OCI-LY1 (cell line): ENCODE measurements around the gene NMNAT1.
A peak's percentile ranks its signal among the peaks of the same experiment; 100 is the strongest.

ENCODE experiments used
- H2AFZ ChIP-seq: fragments of 200-600 bp; sonication (generic), shearing (Covaris generic); 2 replicates; pipeline ENCODE4 v1.6.0; 2014; ENCODE audit warnings: antibody characterized with exemption, mild to moderate bottlenecking, low read length
- H3F3A ChIP-seq: fragments of 200-600 bp; sonication (generic), shearing (Covaris generic); 2 replicates; pipeline ENCODE4 v1.6.0; 2014; ENCODE audit warnings: mild to moderate bottlenecking, antibody characterized with exemption, low read length, moderate library complexity; ENCODE audit not compliant: insufficient read depth
- H3K27ac ChIP-seq: fragments of 200-600 bp; sonication (generic); 2 replicates; pipeline ENCODE4 v1.5.1; 2014; ENCODE audit warnings: low read length, mixed run types, mild to moderate bottlenecking, low read depth; ENCODE audit not compliant: poor library complexity, severe bottlenecking
- H3K27me3 ChIP-seq: fragments of 200-600 bp; sonication (generic); 2 replicates; pipeline ENCODE4 v1.6.0; 2014; ENCODE audit warnings: antibody characterized with exemption, mild to moderate bottlenecking, low read length, moderate library complexity; ENCODE audit not compliant: insufficient read depth
- H3K36me3 ChIP-seq: fragments of 200-600 bp; sonication (generic); 2 replicates; pipeline ENCODE4 v1.6.1; 2014; ENCODE audit warnings: mild to moderate bottlenecking, antibody characterized with exemption, low read length, moderate library complexity, mixed read lengths; ENCODE audit not compliant: insufficient read depth
- H3K4me1 ChIP-seq: fragments of 200-600 bp; sonication (generic); 2 replicates; pipeline ENCODE4 v1.5.1; 2014; ENCODE audit warnings: mild to moderate bottlenecking, low read length, moderate library complexity; ENCODE audit not compliant: insufficient read depth, severe bottlenecking
- H3K4me2 ChIP-seq: fragments of 200-600 bp; sonication (generic), shearing (Covaris generic); 2 replicates; pipeline ENCODE4 v1.6.1; 2014; ENCODE audit warnings: low read length
- H3K4me3 ChIP-seq: fragments of 200-600 bp; sonication (generic); 2 replicates; pipeline ENCODE4 v1.5.1; 2014; ENCODE audit warnings: low read length, low read depth, mild to moderate bottlenecking, mixed read lengths; ENCODE audit not compliant: poor library complexity, severe bottlenecking
- H3K79me2 ChIP-seq: fragments of 200-600 bp; shearing (Covaris generic); 2 replicates; pipeline ENCODE4 v1.6.1; 2016; ENCODE audit warnings: mixed run types, low read length, mixed read lengths; ENCODE audit not compliant: insufficient read depth
- H3K9ac ChIP-seq: fragments of 200-600 bp; sonication (generic), shearing (Covaris generic); 2 replicates; pipeline ENCODE4 v1.6.1; 2014; ENCODE audit warnings: mild to moderate bottlenecking, low read length, mixed read lengths
- H3K9me2 ChIP-seq: fragments of 200-600 bp; sonication (generic), shearing (Covaris generic); 2 replicates; pipeline ENCODE4 v1.6.1; 2014; ENCODE audit warnings: low read depth, mild to moderate bottlenecking, low read length, mixed read lengths
- H3K9me3 ChIP-seq: fragments of 200-600 bp; shearing (Covaris generic); 2 replicates; pipeline ENCODE4 v1.6.1; 2014; ENCODE audit warnings: low read length, mixed read lengths
- H4K20me1 ChIP-seq: fragments of 200-600 bp; sonication (generic), shearing (Covaris generic); 2 replicates; pipeline ENCODE4 v1.6.0; 2016; ENCODE audit warnings: mild to moderate bottlenecking, low read length; ENCODE audit not compliant: insufficient read depth
- EZH2 ChIP-seq: fragments of 200-600 bp; sonication (generic), shearing (Covaris generic); IDR thresholded peaks from 2 replicates; pipeline ENCODE4 v1.8.0; 2017; ENCODE audit warnings: borderline replicate concordance, mixed run types, mild to moderate bottlenecking, antibody characterized with exemption, low read length, moderate library complexity, mixed read lengths
- TF ChIP-seq, protein P1 (sequence below): fragments of 200-600 bp; sonication (generic), shearing (Covaris generic); IDR thresholded peaks from 2 replicates; pipeline ENCODE4 v1.5.1; 2017; ENCODE audit warnings: mild to moderate bottlenecking, antibody characterized with exemption, low read length, moderate library complexity, mixed read lengths

The NMNAT1 gene

GRCh38 chr1:9910076-9910422, 33.2 kb upstream of the NMNAT1 start, which contains the start of gene CTNNBIP1:
CTNNBIP1 (minus strand) TSS chr1:9910269; CDS start chr1:9872064, 38,205 bp downstream.
- Histone ChIP-seq H3K9me3 (no peaks in the 10 kb centered on the region), H4K20me1 (no peaks in the 10 kb centered on the region), H3K79me2 (no peaks in the 10 kb centered on the region), H3K4me2 (peak within 1 kb of the TSS; percentile 100), H3K4me3 (peak within 1 kb of the TSS; percentile 94), H3K9me2 (no peaks in the 10 kb centered on the region), H2AFZ (peak within 1 kb of the TSS; percentile 98), H3F3A (no peaks in the 10 kb centered on the region), H3K27ac (peak within 1 kb of the TSS; percentile 82), H3K27me3 (no peaks in the 10 kb centered on the region), H3K36me3 (no peaks in the 10 kb centered on the region), H3K4me1 (peaks cover 18% of the 10 kb centered on the region), H3K9ac (peak within 1 kb of the TSS; percentile 86)
- TF ChIP-seq, protein P1, sequence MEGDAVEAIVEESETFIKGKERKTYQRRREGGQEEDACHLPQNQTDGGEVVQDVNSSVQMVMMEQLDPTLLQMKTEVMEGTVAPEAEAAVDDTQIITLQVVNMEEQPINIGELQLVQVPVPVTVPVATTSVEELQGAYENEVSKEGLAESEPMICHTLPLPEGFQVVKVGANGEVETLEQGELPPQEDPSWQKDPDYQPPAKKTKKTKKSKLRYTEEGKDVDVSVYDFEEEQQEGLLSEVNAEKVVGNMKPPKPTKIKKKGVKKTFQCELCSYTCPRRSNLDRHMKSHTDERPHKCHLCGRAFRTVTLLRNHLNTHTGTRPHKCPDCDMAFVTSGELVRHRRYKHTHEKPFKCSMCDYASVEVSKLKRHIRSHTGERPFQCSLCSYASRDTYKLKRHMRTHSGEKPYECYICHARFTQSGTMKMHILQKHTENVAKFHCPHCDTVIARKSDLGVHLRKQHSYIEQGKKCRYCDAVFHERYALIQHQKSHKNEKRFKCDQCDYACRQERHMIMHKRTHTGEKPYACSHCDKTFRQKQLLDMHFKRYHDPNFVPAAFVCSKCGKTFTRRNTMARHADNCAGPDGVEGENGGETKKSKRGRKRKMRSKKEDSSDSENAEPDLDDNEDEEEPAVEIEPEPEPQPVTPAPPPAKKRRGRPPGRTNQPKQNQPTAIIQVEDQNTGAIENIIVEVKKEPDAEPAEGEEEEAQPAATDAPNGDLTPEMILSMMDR = no peak
- no peak for TF ChIP-seq EZH2

DNA sequence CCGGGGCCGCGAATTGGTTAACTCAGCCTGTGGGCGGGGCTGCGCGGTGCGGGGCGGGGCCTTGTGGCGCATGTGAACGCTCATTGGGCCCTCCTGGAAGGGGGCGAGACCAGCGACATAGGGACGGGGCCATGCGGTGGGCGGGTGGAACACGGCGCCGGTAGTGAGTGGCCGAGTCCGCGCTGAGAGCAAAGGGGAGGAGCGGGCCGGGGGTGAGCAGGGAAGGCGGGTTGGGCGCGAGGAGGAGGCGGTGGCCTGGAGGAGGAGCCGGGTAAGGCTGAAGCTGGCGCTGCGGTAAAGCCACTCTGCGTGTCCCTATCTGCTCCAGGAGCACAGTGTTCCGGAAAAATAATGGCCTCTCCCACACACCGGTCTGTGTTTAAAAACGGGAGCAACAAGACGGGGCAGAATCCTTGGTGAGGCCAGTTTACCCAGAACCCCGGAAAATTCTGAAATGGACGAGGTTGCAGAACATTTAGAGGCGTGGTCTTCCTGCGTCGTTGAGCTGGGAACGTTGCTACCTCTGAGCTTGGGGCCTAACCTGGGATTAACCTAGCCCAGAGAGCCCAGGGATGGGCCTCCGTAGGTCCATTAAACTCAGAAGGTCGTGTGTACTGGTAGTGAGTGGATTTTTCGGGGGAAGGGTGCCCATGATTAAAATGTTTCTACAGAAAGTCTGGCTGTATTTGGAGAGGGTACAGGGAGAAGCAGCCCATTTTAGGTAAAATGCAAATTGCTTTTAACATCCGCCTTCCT, 32.7 kb upstream of the NMNAT1 start:
- TF ChIP-seq EZH2 = no peak
- TF ChIP-seq, protein P1 = no peak

DNA sequence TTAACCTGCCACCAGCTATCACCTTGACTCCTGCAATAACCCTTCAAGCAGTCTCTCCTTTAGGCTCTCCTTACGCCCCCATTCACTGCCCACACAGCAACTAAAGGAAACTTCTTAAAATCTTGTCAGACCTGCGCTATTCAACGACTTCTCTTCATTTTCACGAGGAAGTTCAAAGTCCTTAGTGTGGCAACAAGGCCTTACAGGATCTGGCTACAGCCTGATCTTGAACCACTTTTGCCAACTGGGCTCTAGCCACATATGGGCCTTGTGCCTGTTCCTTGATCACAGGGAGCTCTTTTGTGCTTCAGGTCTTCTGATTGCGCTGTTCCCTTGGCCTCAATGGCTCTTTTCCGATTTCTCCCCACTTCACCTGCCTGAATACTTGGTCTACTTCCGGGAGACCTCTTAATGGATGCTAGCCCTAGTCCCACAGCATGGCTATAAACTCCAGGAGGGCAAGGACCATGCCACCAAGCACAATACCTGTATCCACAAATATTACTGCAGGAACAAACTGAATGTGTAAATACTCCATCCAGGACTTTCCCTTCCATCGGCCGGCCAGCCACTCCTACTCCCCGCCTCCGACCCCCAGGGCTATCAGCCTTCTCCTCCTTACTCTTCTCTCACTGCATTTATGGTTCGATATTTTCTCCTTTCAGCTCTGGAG, 30.9 kb upstream of the NMNAT1 start:
- Histone ChIP-seq H3K4me1 (peaks cover 18% of the 10 kb centered on the region), H4K20me1 (no peaks in the 10 kb centered on the region), H3F3A (no peaks in the 10 kb centered on the region), H3K27ac (no peak overlapping the region), H3K9ac (no peak overlapping the region), H3K36me3 (no peaks in the 10 kb centered on the region), H3K79me2 (no peaks in the 10 kb centered on the region), H3K4me3 (no peak overlapping the region), H3K4me2 (no peak overlapping the region), H3K9me2 (no peaks in the 10 kb centered on the region), H3K9me3 (no peaks in the 10 kb centered on the region), H3K27me3 (no peaks in the 10 kb centered on the region), H2AFZ (no peak overlapping the region)
- TF ChIP-seq, protein P1 = no peak

More for the DNA sequence above, 32.7 kb upstream of the NMNAT1 start:
- Histone ChIP-seq H3K36me3 (no peaks in the 10 kb centered on the region), H3K9me3 (no peaks in the 10 kb centered on the region), H3K9ac (peak overlapping the region; percentile 77), H3K27ac (peak overlapping the region; percentile 82), H3K4me2 (peak overlapping the region; percentile 98), H3K79me2 (no peaks in the 10 kb centered on the region), H3K4me1 (peaks cover 18% of the 10 kb centered on the region), H3F3A (no peaks in the 10 kb centered on the region), H3K4me3 (peak overlapping the region; percentile 75), H3K9me2 (no peaks in the 10 kb centered on the region), H2AFZ (peak overlapping the region; percentile 98), H4K20me1 (no peaks in the 10 kb centered on the region), H3K27me3 (no peaks in the 10 kb centered on the region)
